ENCODE measurements around the gene SYPL2. TPM values are rescaled to one million over a fixed set of nuclear protein-coding genes. Genes with fewer than 3 reads are reported as not detected.

SYPL2 gene
- total RNA-seq, 1 experiment from 2014 or later, result 1.3 TPM

DNA sequence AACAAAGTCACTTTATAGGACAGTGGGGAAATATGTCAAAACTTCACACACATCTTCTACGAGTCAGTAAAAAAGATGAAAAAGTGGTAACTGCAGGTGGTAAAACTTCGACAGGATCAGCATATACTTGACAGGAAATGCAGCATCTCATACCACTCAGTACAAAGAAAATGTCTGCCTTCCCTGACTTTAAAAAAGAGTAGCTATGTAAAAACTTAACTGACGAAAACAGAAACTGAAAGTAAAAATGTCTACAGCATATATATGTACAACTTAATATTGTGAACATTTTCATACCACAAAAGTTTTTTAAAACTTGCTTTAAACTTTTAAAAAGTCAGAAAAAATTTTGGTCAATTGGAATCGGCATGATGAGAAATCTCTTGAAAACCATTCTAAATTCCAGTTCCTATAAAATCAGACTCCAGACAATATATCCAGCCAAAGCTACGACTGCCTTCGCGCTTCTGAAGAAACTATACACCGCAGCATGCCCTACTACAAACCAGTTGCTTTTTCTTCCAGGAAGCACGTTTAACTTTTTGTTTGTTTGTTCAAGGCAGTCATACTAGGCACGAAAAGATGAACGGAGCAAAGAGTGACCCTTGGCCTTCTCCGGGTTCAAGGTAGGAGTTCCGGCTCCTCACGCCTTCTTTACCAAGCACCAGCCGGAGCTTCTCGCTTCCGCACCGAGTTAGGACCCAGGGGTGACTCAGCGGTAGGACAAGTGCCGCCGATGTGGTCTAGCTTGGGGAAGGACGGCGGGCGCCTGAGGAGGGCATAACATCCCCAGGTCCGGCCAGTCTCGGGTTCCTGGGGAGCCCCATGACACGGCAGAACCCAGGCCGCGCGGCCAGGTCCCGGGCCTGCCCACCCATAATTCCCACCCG, 40.7 kb upstream of the SYPL2 start:
- intact Hi-C loops (cut with micrococcal nuclease), result loop anchor here (1.0 to 5.0 kb wide), 2 partner anchors 57 to 107 kb away; partner anchors contain the start of gene ATXN7L2
- ChIA-PET RAD21 (ENCODE audit: low non-redundant PET in 1 of 2, low total read pairs in 2 of 2, uncharacterized antibody in 2 of 2, unreplicated experiment in 2 of 2) (no interaction called here), CTCF (interaction anchor here (2.1 kb wide), 1 partner anchor 107 kb away, joined by 10 read pairs; no protein-coding TSS in a partner anchor), POLR2A (interaction anchor here (0.9 to 1.3 kb wide), 3 partner anchors 11 to 69 kb away, joined by 3 read pairs; partner anchors contain the start of genes CYB561D1 and SORT1)
- peak; percentile 88; the same call in 1 of the 2 replicates for TF ChIP-seq ZFX (IDR thresholded peaks at IDR 0.05)
- no peak for TF ChIP-seq POLR2AphosphoS5 (IDR thresholded peaks at IDR 0.05; ENCODE audit: low read depth, low read length)
- Histone ChIP-seq H3K27me3 (ENCODE audit: insufficient read depth, low read length) (no peaks in the 10 kb centered on the region), H2AFZ (ENCODE audit: low read depth, low read length, poor library complexity, severe bottlenecking) (no peak overlapping the region), H3K79me2 (ENCODE audit: insufficient read depth, low read length) (peaks cover 64% of the 10 kb centered on the region), H3K9ac (ENCODE audit: low read length) (peak overlapping the region; percentile 90), H4K20me1 (ENCODE audit: insufficient read depth) (peaks cover 8% of the 10 kb centered on the region; the same call in 1 of the 2 replicates), H3K9me3 (ENCODE audit: control insufficient read depth in 1 of 2, insufficient read depth in 1 of 2, low read depth in 1 of 2, low read length in 2 of 2) (no peaks in the 10 kb centered on the region), H3K27ac (ENCODE audit: low read depth, low read length) (peak overlapping the region; percentile 68), H3K36me3 (ENCODE audit: control insufficient read depth in 1 of 2, insufficient read depth in 2 of 2, low read length in 2 of 2) (peaks cover 9 to 11% of the 10 kb centered on the region in 2 experiments; a peak in 3 of 4 replicates), H3K4me1 (ENCODE audit: control insufficient read depth in 1 of 2, insufficient read depth in 2 of 2, low read length in 2 of 2) (peaks cover 7 to 29% of the 10 kb centered on the region in 2 experiments), H3K9me2 (ENCODE audit: insufficient read depth) (no peaks in the 10 kb centered on the region), H3K4me2 (ENCODE audit: low read length) (peak overlapping the region; percentile 92), H3K4me3 (replicated peaks in 1 of 2; ENCODE audit: low read depth in 1 of 2, low read length in 2 of 2) (peak overlapping the region; percentile 57 to 82)
- ATAC-seq, result peak; percentile 41
- DNase-seq (ENCODE audit: low read depth, low spot score), result no peak
- TSS peak; percentile 80 for BruUV-seq (replicated peaks)

DNA sequence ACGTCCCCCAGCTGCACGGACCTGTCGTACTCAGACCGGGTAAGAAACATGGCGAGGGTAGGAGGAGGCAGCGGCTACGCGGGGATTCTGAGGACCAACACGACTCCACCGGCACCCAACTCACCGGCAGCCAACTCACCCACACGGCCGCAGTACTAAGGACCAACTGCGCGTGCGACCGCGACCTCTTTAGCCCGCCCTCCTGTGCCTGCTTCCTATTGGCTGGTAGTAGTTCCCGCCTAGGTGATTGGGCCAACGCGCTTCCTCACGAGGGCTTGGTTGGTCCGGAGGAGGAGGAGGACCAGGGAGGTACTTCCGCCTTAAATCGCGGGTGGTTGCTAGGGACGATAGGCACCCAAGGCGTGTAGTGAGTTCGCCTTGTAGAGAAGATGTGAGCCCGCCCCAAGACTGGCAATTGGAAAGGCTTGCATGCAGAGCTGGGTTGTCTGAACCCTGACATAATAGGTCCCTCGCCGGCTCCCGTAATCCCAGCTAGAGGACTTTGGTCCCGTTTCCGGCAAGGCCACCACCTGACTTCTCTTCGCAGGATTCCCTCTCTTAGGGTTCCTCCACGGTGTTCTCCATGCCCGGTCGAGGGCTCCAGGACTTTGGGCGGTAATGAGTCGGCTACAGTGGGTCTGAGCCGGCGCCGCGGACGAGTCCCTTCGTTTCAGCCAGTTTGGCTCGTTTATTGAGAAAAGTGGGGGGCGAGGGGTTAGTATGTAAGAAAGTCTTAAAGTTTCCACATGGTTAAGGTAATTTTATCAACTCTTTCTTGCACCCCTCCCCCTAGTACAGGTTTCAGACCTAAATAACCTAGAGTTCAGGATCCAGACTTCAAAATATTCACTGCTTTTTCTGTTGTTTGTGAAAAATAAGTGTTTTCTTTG, 39.8 kb upstream of the SYPL2 start, which contains the start of gene PSMA5:
PSMA5 (minus strand) TSS at position 168 of the 890 bp plus-strand sequence; CDS start at position 50, 118 bp downstream.
- H2AFZ ChIP-seq (ENCODE audit: low read depth, low read length, poor library complexity, severe bottlenecking), result no peak within 1 kb of the TSS
- H3K9ac ChIP-seq (ENCODE audit: low read length), result peak within 1 kb of the TSS; percentile 90
- no peaks in the 10 kb centered on the region for H3K9me2 ChIP-seq (ENCODE audit: insufficient read depth)
- peak; percentile 99 for DNase-seq (ENCODE audit: low read depth, low spot score)
- H3K4me3 ChIP-seq (replicated peaks in 1 of 2; ENCODE audit: low read depth in 1 of 2, low read length in 2 of 2), result peak within 1 kb of the TSS; percentile 57 to 82
- peak within 1 kb of the TSS; percentile 68 for H3K27ac ChIP-seq (ENCODE audit: low read depth, low read length)
- peaks cover 3 to 4% of the 10 kb centered on the region in 2 experiments; a peak in 2 of 4 replicates for H3K36me3 ChIP-seq (ENCODE audit: control insufficient read depth in 1 of 2, insufficient read depth in 2 of 2, low read length in 2 of 2)
- H3K79me2 ChIP-seq (ENCODE audit: insufficient read depth, low read length), result peaks cover 55% of the 10 kb centered on the region
- RAD21 ChIA-PET (ENCODE audit: low non-redundant PET in 1 of 2, low total read pairs in 2 of 2, uncharacterized antibody in 2 of 2, unreplicated experiment in 2 of 2), result no interaction called here
- H4K20me1 ChIP-seq (ENCODE audit: insufficient read depth), result peaks cover 8% of the 10 kb centered on the region; the same call in 1 of the 2 replicates
- H3K4me2 ChIP-seq (ENCODE audit: low read length), result peak within 1 kb of the TSS; percentile 92
- BruUV-seq (replicated peaks), result no TSS peak
- peaks cover 7 to 29% of the 10 kb centered on the region in 2 experiments for H3K4me1 ChIP-seq (ENCODE audit: control insufficient read depth in 1 of 2, insufficient read depth in 2 of 2, low read length in 2 of 2)
- CTCF ChIA-PET, result interaction anchor here (1.1 to 2.1 kb wide), 2 partner anchors 68 to 106 kb away, joined by 3 to 10 read pairs; partner anchors contain the start of gene CYB561D1
- POLR2A ChIA-PET, result interaction anchor here (0.9 to 1.2 kb wide), 2 partner anchors 28 to 68 kb away, joined by 3 read pairs; partner anchors contain the start of genes CYB561D1 and SORT1
- intact Hi-C loops (cut with micrococcal nuclease), result loop anchor here (1.0 to 5.0 kb wide), 2 partner anchors 56 to 106 kb away; partner anchors contain the start of gene ATXN7L2
- peak; percentile 96 for ATAC-seq
- H3K27me3 ChIP-seq (ENCODE audit: insufficient read depth, low read length), result no peaks in the 10 kb centered on the region
- H3K9me3 ChIP-seq (ENCODE audit: control insufficient read depth in 1 of 2, insufficient read depth in 1 of 2, low read depth in 1 of 2, low read length in 2 of 2), result no peaks in the 10 kb centered on the region
- TF ChIP-seq CEBPB (IDR thresholded peaks at IDR 0.05; ENCODE audit: low read depth) (no peak), SP1 (IDR thresholded peaks at IDR 0.05; ENCODE audit: low read depth) (peak; percentile 97), YY1 (IDR thresholded peaks at IDR 0.05; ENCODE audit: extremely low read depth, insufficient replicate concordance, low read depth, low read length) (peak; percentile 60), EGR1 (IDR thresholded peaks at IDR 0.05; ENCODE audit: low read depth) (no peak), ZFX (IDR thresholded peaks at IDR 0.05) (peak; percentile 54; the same call in 1 of the 2 replicates), POLR2AphosphoS5 (IDR thresholded peaks at IDR 0.05; ENCODE audit: low read depth, low read length) (peak; percentile 89), SIN3A (IDR thresholded peaks at IDR 0.05; ENCODE audit: low read depth) (peak; percentile 80), TCF7L2 (IDR thresholded peaks at IDR 0.05; ENCODE audit: borderline replicate concordance, extremely low read depth, insufficient read depth, insufficient read length) (peak; percentile 13), EZH2 (IDR thresholded peaks at IDR 0.05) (no peak), POLR2A (IDR thresholded peaks at IDR 0.05; ENCODE audit: borderline replicate concordance, extremely low read depth, insufficient read depth, insufficient read length) (no peak), EZH2phosphoT487 (IDR thresholded peaks at IDR 0.05; ENCODE audit: borderline replicate concordance) (no peak), JUND (IDR thresholded peaks at IDR 0.05) (no peak), CBX3 (IDR thresholded peaks at IDR 0.05; ENCODE audit: low read depth) (0 out of 2 replicates have a peak, but pooled peaks have one; percentile 21)
- TF ChIP-seq, protein P1, sequence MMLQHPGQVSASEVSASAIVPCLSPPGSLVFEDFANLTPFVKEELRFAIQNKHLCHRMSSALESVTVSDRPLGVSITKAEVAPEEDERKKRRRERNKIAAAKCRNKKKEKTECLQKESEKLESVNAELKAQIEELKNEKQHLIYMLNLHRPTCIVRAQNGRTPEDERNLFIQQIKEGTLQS (IDR thresholded peaks at IDR 0.05), result no peak
- TF ChIP-seq, protein P2, sequence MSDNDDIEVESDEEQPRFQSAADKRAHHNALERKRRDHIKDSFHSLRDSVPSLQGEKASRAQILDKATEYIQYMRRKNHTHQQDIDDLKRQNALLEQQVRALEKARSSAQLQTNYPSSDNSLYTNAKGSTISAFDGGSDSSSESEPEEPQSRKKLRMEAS (IDR thresholded peaks at IDR 0.05), result peak; percentile 90
